Stimulated activated CD8-positive, alpha-beta memory T cell treated with anti-CD3 and anti-CD28 coated beads, Interleukin-12 subunit alpha, Interleukin-12 subunit beta, amount 100 ng/mL, for 4 hours (primary cell): ENCODE results near the gene AGBL4.

Experiments
- DNase-seq: peaks from one replicate; pipeline ENCODE4 v3.0.0-alpha.2; 2020; ENCODE audit warnings: low read depth

The AGBL4 gene

GRCh38 chr1:49185450-49185980, 838.2 kb downstream of the AGBL4 start:
- no peak for DNase-seq

DNA sequence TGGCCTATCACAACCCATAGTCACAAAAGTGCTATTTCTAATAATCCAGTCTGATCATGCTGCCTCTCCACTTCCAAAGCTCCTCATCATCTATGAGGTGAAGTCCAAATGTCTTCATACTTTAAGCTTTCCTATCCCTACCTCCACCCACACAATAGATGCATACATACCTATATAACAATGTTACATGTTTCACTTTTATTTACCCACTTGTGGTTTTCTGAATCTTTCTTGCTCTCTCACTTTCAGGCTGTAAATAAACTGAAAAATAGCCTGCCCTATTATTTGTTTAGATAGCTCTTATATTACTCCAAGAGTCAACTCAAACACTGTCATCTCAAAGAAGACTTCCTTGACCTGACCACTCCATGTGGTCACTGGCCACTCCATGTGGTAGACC, 840.3 kb downstream of the AGBL4 start:
- DNase-seq: no peak

DNA sequence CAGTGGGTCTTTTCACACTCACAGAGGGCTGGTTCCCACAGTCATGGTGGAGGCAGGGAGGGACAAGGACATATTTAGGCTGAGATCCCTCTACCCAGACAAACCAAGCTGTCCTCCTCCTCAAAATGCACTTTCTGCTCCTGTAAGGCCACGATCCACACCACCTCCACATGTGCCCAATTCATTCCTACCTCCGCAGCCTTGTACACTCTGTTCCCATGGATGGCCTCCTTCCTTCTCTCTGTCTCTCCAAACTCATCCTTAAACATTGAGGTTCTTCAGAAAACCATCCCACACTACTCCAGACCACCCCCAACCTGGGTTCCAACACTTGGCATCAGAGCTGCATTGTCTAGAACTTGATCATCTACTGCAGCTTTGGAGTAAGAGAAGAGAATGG, 842.7 kb downstream of the AGBL4 start:
- DNase-seq: no peak

DNA sequence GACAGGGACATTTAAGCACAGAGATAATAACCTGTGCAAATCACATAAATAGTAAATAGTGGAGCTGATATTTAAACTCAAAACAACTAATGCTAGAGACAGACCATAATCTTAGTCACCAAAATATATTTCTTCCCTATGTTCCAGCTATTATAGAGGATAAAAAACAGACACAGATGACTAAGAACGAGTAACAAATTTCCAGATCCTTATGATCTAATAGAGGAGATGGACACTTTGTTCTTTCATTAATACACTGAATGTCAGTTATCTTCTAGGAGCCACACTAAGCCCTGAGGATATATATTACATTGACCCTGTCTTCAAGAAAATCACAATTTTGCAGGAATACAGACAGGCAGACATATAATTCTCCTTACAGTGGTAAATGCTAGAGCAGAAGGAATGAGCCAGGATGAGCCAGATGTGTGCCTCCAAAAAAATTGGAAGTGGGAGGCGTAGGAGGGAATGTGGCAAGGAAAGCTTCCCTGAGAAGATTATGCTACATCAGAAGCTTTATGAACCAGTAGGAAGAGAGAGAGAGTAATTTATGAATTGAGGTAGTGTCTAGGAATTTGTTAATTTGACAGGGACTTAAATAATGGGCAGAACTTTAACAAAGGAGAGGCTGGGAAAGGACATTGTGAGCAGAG, 851.7 kb downstream of the AGBL4 start:
- DNase-seq: no peak

GRCh38 chr1:49166031-49166430, 857.7 kb downstream of the AGBL4 start:
- DNase-seq: no peak

DNA sequence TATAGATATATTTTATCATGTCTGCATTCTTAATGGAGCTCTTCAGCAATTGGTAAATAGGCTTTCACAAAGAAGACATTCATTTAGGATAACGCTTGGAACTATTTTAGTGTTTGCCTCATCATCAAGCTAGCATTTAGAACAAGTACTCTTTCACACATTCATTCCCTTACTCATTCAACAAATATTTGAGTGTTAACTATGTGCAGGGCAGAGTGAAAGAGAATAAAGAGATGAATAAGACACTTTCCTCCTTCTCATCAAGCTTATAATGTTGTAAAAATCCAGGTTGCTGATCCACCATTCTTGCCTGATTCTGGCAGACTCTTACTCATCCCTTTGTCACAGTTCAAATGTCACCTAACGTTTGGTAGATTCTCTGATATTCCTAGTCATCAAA, 860.7 kb downstream of the AGBL4 start:
- no peak for DNase-seq

DNA sequence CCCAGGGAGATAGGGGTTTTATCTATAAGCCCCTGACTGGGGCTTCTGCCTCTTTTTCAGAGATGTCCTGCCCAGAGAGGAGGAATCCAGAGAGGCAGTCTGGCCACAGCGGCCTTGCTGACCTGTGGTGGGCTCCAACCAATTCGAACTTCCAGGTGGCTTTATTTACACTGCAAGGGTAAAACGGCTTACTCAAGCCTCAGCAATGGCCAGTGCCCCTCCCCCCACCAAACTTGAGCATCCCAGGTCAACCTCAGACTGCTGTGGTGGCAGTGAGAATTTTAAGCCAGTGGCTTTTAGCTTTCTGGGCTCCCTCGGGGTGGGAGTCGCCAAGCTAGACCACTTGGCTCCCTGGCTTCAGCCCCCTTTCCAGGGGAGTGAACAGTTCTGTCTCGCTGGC, 863.1 kb downstream of the AGBL4 start:
- no peak for DNase-seq

DNA sequence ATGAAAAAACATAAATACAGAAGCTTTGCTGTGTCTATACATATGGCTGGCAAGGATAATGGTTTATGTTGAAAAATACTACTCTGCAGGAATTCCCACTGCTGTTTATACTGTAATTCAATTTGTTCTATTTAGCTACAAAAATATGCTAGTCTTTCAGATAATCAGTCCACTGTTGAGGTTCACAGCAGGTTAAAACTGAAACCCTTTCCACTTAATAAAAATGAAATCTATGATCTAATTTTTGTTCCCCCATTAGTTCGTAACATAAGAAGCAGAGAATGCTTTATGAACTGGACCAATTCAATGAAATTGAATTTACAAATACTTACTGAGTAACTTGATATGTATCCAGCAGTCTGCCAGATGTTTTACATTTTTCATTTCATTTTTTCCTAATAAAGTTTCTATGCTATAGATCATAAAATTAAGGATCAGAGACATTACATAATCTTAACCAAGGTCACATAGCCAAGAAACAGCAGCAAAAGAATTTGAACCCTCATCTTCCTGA, 887.0 kb downstream of the AGBL4 start:
- DNase-seq: no peak

DNA sequence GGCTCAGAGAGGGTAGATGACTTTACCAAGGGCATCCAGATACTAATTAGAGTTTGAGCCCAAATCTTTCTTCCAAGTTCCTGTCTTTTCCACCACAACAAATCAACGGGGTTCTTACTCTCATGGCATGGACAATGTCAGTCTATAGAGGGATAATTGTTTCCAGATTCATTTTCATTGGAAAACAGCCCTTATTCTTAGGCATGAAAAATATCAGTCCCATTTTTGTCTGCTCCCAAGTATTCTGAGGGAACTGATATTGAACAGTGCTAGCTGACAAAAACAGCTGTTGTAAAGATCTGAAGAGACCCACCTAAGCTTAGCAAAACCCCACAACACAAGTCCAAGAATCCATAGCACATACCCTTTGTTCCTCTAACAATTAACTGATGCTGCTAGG, 898.0 kb downstream of the AGBL4 start:
- DNase-seq: no peak

DNA sequence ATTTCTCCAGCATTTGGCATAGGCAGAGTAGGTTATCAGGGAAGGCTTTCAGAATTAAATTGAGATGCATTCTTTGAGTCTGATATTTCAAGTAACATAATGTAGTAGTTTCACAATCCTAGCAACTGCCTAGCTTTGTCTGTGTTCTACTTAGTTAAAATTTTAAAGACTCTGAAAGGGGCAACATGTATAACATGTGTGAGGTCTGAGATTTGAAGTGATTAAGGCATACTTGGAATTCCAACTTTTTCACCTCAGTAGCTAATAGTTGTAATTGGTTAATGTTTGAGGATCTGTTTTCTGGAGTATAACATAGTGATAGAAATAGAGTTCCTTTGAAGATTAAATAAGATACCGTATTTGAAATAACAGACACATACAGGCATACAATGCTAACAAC, 911.8 kb downstream of the AGBL4 start:
- no peak for DNase-seq

GRCh38 chr1:49106445-49106844, 917.3 kb downstream of the AGBL4 start:
- no peak for DNase-seq

DNA sequence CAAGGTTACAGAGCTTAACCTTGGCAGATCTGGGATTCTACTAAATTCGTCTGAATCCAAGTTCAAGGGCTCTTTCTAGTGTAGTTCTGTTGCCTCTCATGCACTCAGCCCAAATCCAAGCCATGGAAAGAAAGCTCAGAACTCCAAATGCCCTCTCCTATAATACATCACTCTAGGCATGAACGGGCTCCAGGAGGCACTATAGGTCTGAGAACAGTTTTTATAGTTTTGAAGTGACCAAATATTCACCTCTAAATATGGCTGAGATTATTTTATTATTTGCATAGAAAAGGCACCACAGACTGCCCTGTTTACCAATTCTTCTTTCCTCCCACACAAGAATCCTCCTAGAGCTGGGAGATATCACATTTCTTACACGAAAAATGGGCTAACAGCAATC, 919.2 kb downstream of the AGBL4 start:
- no peak for DNase-seq

- no peak for DNase-seq
These were observed 921.0 kb downstream of the AGBL4 start for GRCh38 chr1:49102752-49103151.

- DNase-seq: no peak
These were observed 924.9 kb downstream of the AGBL4 start for GRCh38 chr1:49098866-49099265.

DNA sequence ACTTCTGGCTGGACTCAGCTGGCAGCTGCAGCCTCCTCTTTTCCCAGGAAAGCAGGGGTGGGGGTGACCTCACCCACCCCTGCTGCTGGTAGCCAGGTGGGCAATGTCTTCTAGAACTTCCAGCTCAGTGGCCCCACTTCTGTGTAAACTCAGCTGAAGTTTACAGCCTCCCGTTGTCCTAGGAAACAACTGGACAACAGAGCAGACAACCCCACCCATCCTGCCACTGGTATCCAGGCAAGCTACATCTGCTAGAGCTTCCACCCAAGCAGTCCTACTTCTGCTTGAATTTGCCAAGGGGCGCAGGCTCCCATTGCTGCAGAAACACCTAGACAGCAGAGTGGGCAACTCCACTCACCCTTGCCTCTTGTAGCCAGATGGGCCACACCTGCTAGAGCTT, 937.4 kb downstream of the AGBL4 start:
- no peak for DNase-seq

DNA sequence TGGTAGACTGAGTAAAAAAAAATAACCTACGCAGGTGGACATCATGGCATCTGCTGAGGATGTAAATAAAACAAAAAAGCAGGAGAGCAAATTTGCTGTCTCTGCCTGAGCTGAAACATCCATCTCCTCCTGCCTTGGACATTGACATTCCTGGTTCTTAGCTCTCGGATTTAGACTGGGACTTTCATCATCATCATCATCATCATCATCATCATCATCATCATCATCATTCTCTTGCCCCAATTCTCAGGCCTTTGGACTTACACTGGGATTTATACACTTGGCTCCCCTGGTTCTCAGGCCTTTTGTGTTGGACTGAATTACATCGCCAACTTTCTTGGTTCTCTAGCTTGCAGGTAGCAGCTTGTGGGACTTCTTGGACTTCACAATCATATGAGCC, 938.7 kb downstream of the AGBL4 start:
- no peak for DNase-seq

DNA sequence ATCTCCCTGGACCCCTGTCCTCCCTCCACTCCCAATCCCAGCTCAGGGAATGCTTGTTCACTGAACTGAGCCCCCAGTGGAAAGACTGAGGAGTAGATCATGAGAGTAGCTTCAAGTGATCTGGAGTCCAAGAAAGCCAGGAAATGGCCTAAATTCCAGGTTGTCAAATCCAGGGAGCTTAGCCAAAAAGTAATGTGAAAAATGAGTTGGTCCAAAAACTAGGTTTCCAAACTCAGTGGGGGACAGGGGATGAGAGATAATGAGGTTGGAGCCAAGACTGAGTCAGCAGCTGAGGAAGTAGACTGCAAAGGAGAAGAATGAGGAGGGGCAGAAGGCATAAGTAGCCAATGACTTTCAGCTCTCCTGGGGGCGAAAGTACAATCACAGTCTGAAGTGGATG, 963.0 kb downstream of the AGBL4 start:
- DNase-seq: no peak

GRCh38 chr1:49059087-49059486, 964.7 kb downstream of the AGBL4 start:
- DNase-seq: no peak

GRCh38 chr1:49052102-49052501, 971.7 kb downstream of the AGBL4 start:
- DNase-seq: no peak

DNA sequence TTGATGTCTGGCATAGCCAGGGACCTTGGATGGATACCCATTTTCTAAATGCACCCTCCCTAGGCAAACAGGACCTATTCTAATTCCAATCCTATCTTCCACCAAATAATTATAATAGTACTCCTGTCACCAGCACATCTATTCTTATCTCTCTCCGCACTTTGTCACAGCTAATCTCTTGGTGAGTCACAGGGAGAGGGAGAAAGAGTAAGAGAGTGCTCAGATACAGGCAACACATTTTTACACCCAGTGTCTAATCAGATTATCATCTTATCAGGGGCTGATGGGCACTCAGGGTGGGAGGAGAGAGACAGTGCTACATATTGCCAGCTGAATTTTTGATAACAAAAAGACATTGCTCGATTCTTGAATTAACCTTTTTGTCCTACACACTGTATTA, 972.1 kb downstream of the AGBL4 start:
- DNase-seq: no peak

GRCh38 chr1:49050041-49050440, 973.7 kb downstream of the AGBL4 start:
- no peak for DNase-seq

DNA sequence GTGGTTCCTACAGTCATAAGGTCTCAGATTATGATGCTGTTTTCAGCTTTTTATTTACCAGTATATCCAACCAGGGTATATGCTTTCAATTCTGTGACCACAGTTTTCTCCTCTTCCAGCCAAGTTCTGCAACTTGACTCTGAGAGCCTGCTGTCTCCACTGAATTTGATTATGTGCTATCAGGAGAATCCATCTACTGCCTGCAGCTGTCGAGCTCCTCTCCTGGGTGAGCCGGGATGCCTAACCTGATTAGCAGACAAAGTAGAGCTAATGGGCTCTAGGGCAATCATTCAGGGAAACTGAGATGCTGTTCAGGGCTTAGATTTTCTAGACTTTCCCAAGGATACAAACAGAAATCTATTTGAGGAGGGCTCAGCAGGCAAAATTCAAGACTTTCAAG, 975.6 kb downstream of the AGBL4 start:
- no peak for DNase-seq

DNA sequence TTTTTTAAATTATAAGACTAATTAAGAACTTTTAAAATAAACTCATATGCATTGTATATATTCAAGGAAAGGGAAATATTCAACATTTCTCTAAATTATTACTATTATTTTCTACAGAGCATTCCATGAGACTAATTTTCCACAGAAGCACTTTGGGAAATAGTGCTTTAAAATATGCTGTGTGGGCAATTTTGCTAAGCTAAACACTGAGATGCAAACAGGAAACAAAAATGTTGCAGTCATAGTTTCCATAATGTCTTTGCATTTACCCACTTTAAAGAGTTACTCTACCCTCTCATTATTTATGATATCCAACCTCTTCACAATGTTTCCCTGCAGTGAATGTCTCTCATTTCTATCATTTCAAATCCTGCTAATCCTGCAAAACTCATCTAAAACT, 977.4 kb downstream of the AGBL4 start:
- DNase-seq: no peak

- DNase-seq: no peak
These were observed 978.4 kb downstream of the AGBL4 start for GRCh38 chr1:49045371-49045770.
